ENCODE data around the gene PCBP2. TPM values are rescaled to one million over a fixed set of nuclear protein-coding genes. Genes with fewer than 3 reads are reported as not detected.
"Not testable (repeated sequence)": the region's sequence is repeated elsewhere in the genome, so short reads cannot be mapped to it uniquely, and the experiment has no call there.

PCBP2 gene
- total RNA-seq, 1 donor from 2014 or later = 157 TPM

GRCh38 chr12:53439582-53439981, 12.3 kb upstream of the PCBP2 start:
- not testable (repeated sequence) for FAIRE-seq; DNase-seq (ENCODE audit: low spot score in 2 of 2)

GRCh38 chr12:53441040-53441833, 10.7 kb upstream of the PCBP2 start, which contains the start of gene PRR13:
Gene PRR13 (plus strand): TSS chr12:53441734. CDS start chr12:53442715, 981 bp downstream.
- peak; percentile 84 to 93 for DNase-seq (ENCODE audit: low spot score in 2 of 2)
- peak; percentile 28 for FAIRE-seq

GRCh38 chr12:53443955-53444354, 7.9 kb upstream of the PCBP2 start:
- DNase-seq (ENCODE audit: low spot score in 2 of 2) (no peak), FAIRE-seq (no peak)

GRCh38 chr12:53444593-53445325, 7.1 kb upstream of the PCBP2 start:
- FAIRE-seq; DNase-seq (ENCODE audit: low spot score in 2 of 2): not testable (repeated sequence)

- FAIRE-seq = no peak
- no peak for DNase-seq (ENCODE audit: low spot score in 2 of 2)
These were observed 966 bp upstream of the PCBP2 start for GRCh38 chr12:53450936-53451335.

GRCh38 chr12:53452159-53453077, 516 bp downstream of the PCBP2 start:
- no peak for FAIRE-seq
- DNase-seq (ENCODE audit: low spot score in 2 of 2) = peak; percentile 83 to 88

- FAIRE-seq = no peak
- no peak for DNase-seq (ENCODE audit: low spot score in 2 of 2)
These were observed 2.2 kb downstream of the PCBP2 start for GRCh38 chr12:53453953-53454640.

GRCh38 chr12:53454707-53455106, 2.8 kb downstream of the PCBP2 start:
- FAIRE-seq = no peak
- no peak for DNase-seq (ENCODE audit: low spot score in 2 of 2)

GRCh38 chr12:53456654-53457366, 4.9 kb downstream of the PCBP2 start:
- DNase-seq (ENCODE audit: low spot score in 2 of 2) (no peak), FAIRE-seq (no peak)

GRCh38 chr12:53459097-53459496, 7.2 kb downstream of the PCBP2 start:
- FAIRE-seq (no peak), DNase-seq (ENCODE audit: low spot score in 2 of 2) (no peak)

- FAIRE-seq (no peak), DNase-seq (ENCODE audit: low spot score in 2 of 2) (no peak)
These were observed 9.2 kb downstream of the PCBP2 start for GRCh38 chr12:53461059-53461458.

- no peak for FAIRE-seq
- no peak for DNase-seq (ENCODE audit: low spot score in 2 of 2)
These were observed 9.7 kb downstream of the PCBP2 start for GRCh38 chr12:53461591-53461990.

GRCh38 chr12:53462935-53463334, 11.0 kb downstream of the PCBP2 start:
- FAIRE-seq (no peak), DNase-seq (ENCODE audit: low spot score in 2 of 2) (no peak)

- no peak for DNase-seq (ENCODE audit: low spot score in 2 of 2)
- no peak for FAIRE-seq
These were observed 12.1 kb downstream of the PCBP2 start for GRCh38 chr12:53463802-53464560.

GRCh38 chr12:53464685-53465418, 12.9 kb downstream of the PCBP2 start:
- DNase-seq (ENCODE audit: low spot score in 2 of 2) = no peak
- FAIRE-seq = no peak

- DNase-seq (ENCODE audit: low spot score in 2 of 2) (no peak), FAIRE-seq (no peak)
These were observed 13.8 kb downstream of the PCBP2 start for GRCh38 chr12:53465679-53466078.

- no peak for FAIRE-seq
- DNase-seq (ENCODE audit: low spot score in 2 of 2) = no peak
These were observed 14.7 kb downstream of the PCBP2 start for GRCh38 chr12:53466640-53467039.

- DNase-seq (ENCODE audit: low spot score in 2 of 2) (no peak), FAIRE-seq (no peak)
These were observed 15.2 kb downstream of the PCBP2 start for GRCh38 chr12:53467082-53467481.
